OCI-LY7 (cell line): ENCODE data around the gene NTSR1.

Experiments used
- CTCF ChIP-seq: fragments of 200-600 bp; sonication (generic); conservative IDR thresholded peaks from 2 replicates; pipeline ENCODE4 v1.5.1; 2014; ENCODE audit warnings: mild to moderate bottlenecking, antibody characterized with exemption, low read length, moderate library complexity, mixed read lengths
- EZH2phosphoT487 ChIP-seq: fragments of 200-600 bp; sonication (generic); IDR thresholded peaks from 2 replicates; pipeline ENCODE4 v1.6.1; 2018; ENCODE audit warnings: low read depth, borderline replicate concordance, mild to moderate bottlenecking, mixed run types, antibody characterized with exemption, low read length, moderate library complexity, mixed read lengths

GRCh38 chr20:62669249-62669648 lies 39.4 kb upstream of the NTSR1 start:
- TF ChIP-seq CTCF (no peak), EZH2phosphoT487 (no peak)
